ENCODE measurements around the gene PPAT. TPM values are rescaled to one million over a fixed set of nuclear protein-coding genes. Genes with fewer than 3 reads are reported as not detected.
"Not testable (repeated sequence)": the region's sequence is repeated elsewhere in the genome, so short reads cannot be mapped to it uniquely, and the experiment has no call there.

Gene PPAT
- total RNA-seq, 1 experiment from 2014 or later = 21.6 TPM

GRCh38 chr4:56386091-56386490 is 49.3 kb downstream of the PPAT start:
- DNase-seq (ENCODE audit: low read depth) = no peak

- DNase-seq (ENCODE audit: low read depth) = no peak
Observed at GRCh38 chr4:56375458-56375857, 60.0 kb downstream of the PPAT start.

GRCh38 chr4:56374956-56375355 is 60.5 kb downstream of the PPAT start:
- DNase-seq (ENCODE audit: low read depth) = no peak

GRCh38 chr4:56372774-56373173 is 62.6 kb downstream of the PPAT start:
- DNase-seq (ENCODE audit: low read depth) = no peak

- no peak for DNase-seq (ENCODE audit: low read depth)
Observed at GRCh38 chr4:56371426-56372220, 63.8 kb downstream of the PPAT start.

GRCh38 chr4:56370377-56370776 is 65.0 kb downstream of the PPAT start:
- no peak for DNase-seq (ENCODE audit: low read depth)

GRCh38 chr4:56362981-56363380 is 72.4 kb downstream of the PPAT start:
- DNase-seq (ENCODE audit: low read depth) = not testable (repeated sequence)

- DNase-seq (ENCODE audit: low read depth) = no peak
Observed at GRCh38 chr4:56360071-56360470, 75.3 kb downstream of the PPAT start.

GRCh38 chr4:56356650-56357049 is 78.8 kb downstream of the PPAT start:
- no peak for DNase-seq (ENCODE audit: low read depth)

GRCh38 chr4:56348576-56348975 is 86.8 kb downstream of the PPAT start:
- DNase-seq (ENCODE audit: low read depth) = no peak

- no peak for DNase-seq (ENCODE audit: low read depth)
Observed at GRCh38 chr4:56345458-56345857, 90.0 kb downstream of the PPAT start.

Other genes starting within 250 kb of the PPAT start
- gene AASDH, start 48.1 kb downstream of the PPAT start, total RNA-seq (2014; rRNA removed; shearing (Covaris generic)) = 4.6 and 7.3 TPM in 2 replicates
- 62.0 and 68.5 TPM in 2 replicates for gene PAICS, start 645 bp upstream of the PPAT start, total RNA-seq (2014; rRNA removed; shearing (Covaris generic))
- gene SRP72, start 32.0 kb upstream of the PPAT start, total RNA-seq (2014; rRNA removed; shearing (Covaris generic)) = 55.3 and 70.9 TPM in 2 replicates
- 0.22 and 0.27 TPM in 2 replicates for gene ARL9, start 70.2 kb upstream of the PPAT start, total RNA-seq (2014; rRNA removed; shearing (Covaris generic))
- 4.3 and 5.6 TPM in 2 replicates for gene HOPX, start 245.7 kb upstream of the PPAT start, total RNA-seq (2014; rRNA removed; shearing (Covaris generic))

Measured in M059J (cell line).